Measurements from ENCODE around the gene ALG14.

ALG14 gene

DNA sequence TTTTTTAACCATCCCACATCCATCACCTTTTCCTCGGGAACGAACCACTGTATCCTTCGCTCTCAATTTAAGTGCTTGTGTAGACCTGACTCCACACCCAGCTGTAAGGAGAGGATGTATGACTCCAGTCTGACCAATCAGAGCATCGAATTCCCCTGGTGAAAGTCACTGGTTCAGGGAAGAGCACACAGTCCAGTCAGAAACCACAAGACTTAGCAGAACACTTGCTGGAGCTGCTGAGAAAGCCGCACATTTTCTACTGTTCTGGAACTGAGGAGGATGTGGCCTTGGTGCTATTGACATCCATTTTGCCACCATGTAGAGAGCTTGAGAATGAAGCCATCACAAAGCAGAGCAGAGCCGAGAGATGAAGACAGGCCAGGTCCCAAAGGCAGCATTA is 86.0 kb downstream of the ALG14 start:
- H3K9me3 ChIP-seq (ENCODE audit: control insufficient read depth, insufficient read depth, low read length): no peaks in the 10 kb centered on the region
- no peak overlapping the region for H3K9ac ChIP-seq (ENCODE audit: low read depth, low read length)
- no peaks in the 10 kb centered on the region for H3K4me1 ChIP-seq (ENCODE audit: control insufficient read depth, insufficient read depth, low read length)
- H3K36me3 ChIP-seq (ENCODE audit: control insufficient read depth, insufficient read depth, low read length): no peaks in the 10 kb centered on the region
- H3K4me3 ChIP-seq (ENCODE audit: low read depth, low read length): no peak overlapping the region
- no peaks in the 10 kb centered on the region for H3K27me3 ChIP-seq (ENCODE audit: control insufficient read depth, insufficient read depth, low read length)

DNA sequence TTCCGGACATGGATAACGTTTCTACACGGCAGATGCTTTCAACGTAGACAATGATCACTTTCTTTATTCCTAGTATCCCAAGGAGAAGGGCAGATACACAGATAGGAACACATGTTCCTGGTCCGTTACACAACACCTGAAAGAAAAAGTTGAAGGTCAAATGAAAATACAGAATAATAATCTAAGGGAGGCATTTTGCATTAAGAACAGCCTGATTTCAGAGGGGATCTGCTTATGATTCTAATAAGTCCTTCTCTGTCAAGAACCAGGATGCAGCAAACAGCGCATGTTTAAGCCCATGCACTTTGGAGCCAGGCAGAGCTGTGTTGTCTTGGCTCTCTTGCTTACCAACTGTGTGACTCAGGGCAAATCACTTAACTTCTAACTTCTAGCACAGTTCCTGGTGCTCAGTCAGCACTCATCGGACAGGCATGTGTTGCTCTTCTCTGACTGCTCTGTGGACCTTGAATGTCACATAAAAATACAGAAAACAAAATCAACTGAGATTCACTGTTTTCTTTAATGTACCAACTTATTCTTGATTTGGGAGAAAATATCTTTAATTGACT is 89.5 kb downstream of the ALG14 start:
- no peaks in the 10 kb centered on the region for H3K9me3 ChIP-seq (ENCODE audit: control insufficient read depth, insufficient read depth, low read length)
- no peaks in the 10 kb centered on the region for H3K4me1 ChIP-seq (ENCODE audit: control insufficient read depth, insufficient read depth, low read length)
- H3K36me3 ChIP-seq (ENCODE audit: control insufficient read depth, insufficient read depth, low read length): no peaks in the 10 kb centered on the region
- no peaks in the 10 kb centered on the region for H3K27me3 ChIP-seq (ENCODE audit: control insufficient read depth, insufficient read depth, low read length)
- H3K4me3 ChIP-seq (ENCODE audit: low read depth, low read length): no peak overlapping the region
- no peak overlapping the region for H3K9ac ChIP-seq (ENCODE audit: low read depth, low read length)

DNA sequence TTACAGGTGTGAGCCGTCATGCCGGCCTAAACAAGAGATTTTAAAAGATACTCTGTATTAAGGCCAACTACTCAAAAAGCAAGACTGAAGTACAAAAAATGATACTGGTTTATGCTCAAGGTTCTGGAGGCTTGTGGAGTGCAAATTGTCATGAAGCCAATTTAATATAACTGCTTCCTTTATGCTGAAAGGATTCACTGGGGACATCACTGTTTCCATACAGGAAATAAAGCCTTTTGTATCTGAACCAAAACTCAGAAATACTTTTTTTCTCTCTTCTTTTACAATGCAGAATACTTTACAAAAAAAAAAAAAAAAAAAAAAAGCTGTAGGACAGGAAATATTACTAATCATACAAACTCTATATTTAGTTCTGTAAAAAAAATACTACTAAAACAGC is 90.4 kb downstream of the ALG14 start:
- Histone ChIP-seq H3K4me3 (ENCODE audit: low read depth, low read length) (no peak overlapping the region), H3K9ac (ENCODE audit: low read depth, low read length) (no peak overlapping the region), H3K36me3 (ENCODE audit: control insufficient read depth, insufficient read depth, low read length) (no peaks in the 10 kb centered on the region), H3K4me1 (ENCODE audit: control insufficient read depth, insufficient read depth, low read length) (no peaks in the 10 kb centered on the region), H3K27me3 (ENCODE audit: control insufficient read depth, insufficient read depth, low read length) (no peaks in the 10 kb centered on the region), H3K9me3 (ENCODE audit: control insufficient read depth, insufficient read depth, low read length) (no peaks in the 10 kb centered on the region)

DNA sequence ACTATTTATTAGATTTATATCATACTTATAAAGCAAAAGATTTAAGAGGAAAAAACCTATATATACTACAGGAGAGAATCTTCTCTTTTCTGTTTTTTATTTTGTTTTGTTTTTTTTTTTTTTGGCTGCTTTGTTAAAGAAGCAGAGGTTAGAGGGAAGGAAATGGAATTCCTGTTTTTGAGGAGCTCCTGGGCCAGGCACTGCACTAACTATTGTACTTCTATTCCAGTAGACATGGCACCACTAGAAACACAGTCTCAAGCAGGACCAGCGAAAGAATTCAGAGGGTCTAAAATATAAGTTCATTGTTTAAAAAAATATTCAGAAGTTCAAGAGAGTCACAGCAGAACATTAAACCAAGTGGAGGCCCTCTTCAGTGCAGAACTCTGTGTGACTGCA is 91.2 kb downstream of the ALG14 start:
- Histone ChIP-seq H3K27me3 (ENCODE audit: control insufficient read depth, insufficient read depth, low read length) (no peaks in the 10 kb centered on the region), H3K9me3 (ENCODE audit: control insufficient read depth, insufficient read depth, low read length) (no peaks in the 10 kb centered on the region), H3K9ac (ENCODE audit: low read depth, low read length) (no peak overlapping the region), H3K4me1 (ENCODE audit: control insufficient read depth, insufficient read depth, low read length) (no peaks in the 10 kb centered on the region), H3K4me3 (ENCODE audit: low read depth, low read length) (no peak overlapping the region), H3K36me3 (ENCODE audit: control insufficient read depth, insufficient read depth, low read length) (no peaks in the 10 kb centered on the region)

DNA sequence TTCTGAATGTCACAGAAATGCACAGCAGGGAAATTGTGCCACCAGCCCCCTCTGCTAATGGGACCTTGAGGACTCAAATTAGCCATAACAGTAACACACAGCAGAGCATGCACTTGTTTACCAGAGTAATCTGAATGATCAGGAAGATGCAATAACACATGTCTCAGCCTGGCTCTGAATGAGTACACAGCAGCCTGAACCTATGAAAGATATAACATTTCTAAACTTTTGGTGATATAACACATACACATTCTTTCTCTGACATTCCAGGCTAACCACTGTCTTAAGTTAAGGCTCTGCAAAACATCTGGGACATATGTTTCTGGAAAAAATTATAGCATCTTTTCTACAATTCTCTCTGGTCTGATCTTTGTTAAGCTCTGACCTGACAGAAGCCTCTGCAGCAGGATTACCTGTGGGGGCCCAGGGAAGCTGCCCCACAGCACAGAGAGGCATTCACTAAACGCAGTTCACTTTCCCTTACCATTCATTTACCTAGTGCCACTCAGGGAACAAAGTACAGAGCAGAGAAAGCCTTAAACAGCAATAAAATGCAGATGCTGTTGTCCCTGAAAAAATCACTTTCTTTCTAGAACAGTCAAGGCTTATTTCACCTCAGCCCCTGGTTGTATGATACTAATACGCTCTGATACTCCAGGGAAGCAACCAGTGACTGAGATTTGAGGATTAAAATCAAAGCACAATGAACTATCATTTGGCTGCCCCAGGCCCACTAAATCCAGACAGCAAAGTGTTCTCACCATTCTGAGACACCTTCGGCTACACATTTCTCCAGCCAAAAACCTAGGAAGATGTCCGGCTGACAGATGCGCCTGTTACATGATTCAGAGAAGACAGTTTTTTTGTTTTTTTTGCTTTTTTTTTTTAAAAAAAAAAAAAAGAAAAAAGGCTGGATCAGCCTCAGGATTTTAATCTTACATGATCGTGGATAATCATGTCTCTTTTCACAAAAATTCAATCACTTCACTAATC is 91.9 kb downstream of the ALG14 start:
- Histone ChIP-seq H3K9ac (ENCODE audit: low read depth, low read length) (no peak overlapping the region), H3K9me3 (ENCODE audit: control insufficient read depth, insufficient read depth, low read length) (no peaks in the 10 kb centered on the region), H3K4me1 (ENCODE audit: control insufficient read depth, insufficient read depth, low read length) (no peaks in the 10 kb centered on the region), H3K27me3 (ENCODE audit: control insufficient read depth, insufficient read depth, low read length) (no peaks in the 10 kb centered on the region), H3K36me3 (ENCODE audit: control insufficient read depth, insufficient read depth, low read length) (no peaks in the 10 kb centered on the region), H3K4me3 (ENCODE audit: low read depth, low read length) (no peak overlapping the region)

DNA sequence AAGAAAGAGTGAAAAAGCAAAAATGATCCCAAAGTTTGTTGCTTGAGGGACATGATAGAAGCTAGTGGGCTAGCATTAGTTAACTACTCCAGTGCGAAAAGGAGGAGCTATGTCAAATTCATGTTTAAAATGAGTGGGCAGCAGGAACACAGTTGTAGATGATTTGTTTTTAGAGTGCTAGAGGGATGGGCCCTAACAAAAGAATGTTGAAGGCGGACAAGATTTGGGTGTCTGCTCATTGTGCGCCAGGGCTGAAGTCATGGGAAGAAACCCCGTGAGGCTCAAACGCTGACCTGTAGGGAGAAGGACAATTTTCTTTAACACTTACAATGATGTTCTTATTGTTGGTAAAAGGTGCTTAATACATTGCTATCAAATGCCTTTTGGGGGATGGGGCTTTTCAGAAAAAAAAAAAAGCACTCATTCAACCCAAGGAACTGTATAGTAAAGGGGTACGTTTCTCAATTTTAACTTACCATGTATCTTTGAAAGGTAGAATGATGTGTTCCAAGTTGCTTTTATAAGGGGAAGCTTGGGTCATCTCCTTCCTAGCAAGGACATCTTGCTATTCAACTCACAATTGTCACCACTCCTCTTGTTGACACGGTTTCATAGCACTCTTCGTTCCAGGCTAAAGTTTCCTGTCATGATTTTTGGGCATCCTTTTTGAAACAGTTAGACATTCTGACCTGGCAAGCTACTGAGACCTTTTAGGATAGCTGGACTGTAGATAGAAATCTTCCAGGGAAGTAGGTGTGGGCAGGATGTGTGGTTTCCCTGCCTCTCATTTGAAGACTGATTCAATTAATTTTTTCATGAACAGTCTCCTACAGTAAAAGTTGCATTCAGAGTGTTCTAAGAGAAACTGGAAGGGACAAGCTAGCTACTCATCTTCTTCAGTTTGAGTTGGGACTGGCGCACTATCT is 92.8 kb downstream of the ALG14 start:
- Histone ChIP-seq H3K36me3 (ENCODE audit: control insufficient read depth, insufficient read depth, low read length) (no peaks in the 10 kb centered on the region), H3K4me3 (ENCODE audit: low read depth, low read length) (no peak overlapping the region), H3K4me1 (ENCODE audit: control insufficient read depth, insufficient read depth, low read length) (no peaks in the 10 kb centered on the region), H3K27me3 (ENCODE audit: control insufficient read depth, insufficient read depth, low read length) (no peaks in the 10 kb centered on the region), H3K9ac (ENCODE audit: low read depth, low read length) (no peak overlapping the region), H3K9me3 (ENCODE audit: control insufficient read depth, insufficient read depth, low read length) (no peaks in the 10 kb centered on the region)

DNA sequence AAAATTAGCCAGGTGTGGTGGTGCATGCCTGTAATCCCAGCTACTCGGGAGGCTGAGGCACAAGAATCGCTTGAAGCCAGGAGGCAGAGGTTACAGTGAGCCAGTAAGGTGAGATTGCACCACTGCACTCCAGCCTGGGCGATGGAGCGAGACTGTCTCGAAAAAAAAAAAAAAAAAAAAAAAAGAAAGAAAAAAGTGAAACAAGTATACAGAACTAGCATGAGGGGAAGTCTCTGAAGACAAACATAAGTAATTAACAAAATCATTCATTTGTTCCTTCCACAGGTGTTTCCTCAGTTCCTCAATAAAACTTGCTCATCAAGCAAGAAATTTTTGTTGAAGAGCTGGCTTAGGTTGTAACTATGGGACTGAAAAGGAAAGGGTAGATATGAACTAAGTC is 93.6 kb downstream of the ALG14 start:
- H3K27me3 ChIP-seq (ENCODE audit: control insufficient read depth, insufficient read depth, low read length): no peaks in the 10 kb centered on the region
- H3K36me3 ChIP-seq (ENCODE audit: control insufficient read depth, insufficient read depth, low read length): no peaks in the 10 kb centered on the region
- H3K4me1 ChIP-seq (ENCODE audit: control insufficient read depth, insufficient read depth, low read length): no peaks in the 10 kb centered on the region
- no peaks in the 10 kb centered on the region for H3K9me3 ChIP-seq (ENCODE audit: control insufficient read depth, insufficient read depth, low read length)
- no peak overlapping the region for H3K4me3 ChIP-seq (ENCODE audit: low read depth, low read length)
- no peak overlapping the region for H3K9ac ChIP-seq (ENCODE audit: low read depth, low read length)

DNA sequence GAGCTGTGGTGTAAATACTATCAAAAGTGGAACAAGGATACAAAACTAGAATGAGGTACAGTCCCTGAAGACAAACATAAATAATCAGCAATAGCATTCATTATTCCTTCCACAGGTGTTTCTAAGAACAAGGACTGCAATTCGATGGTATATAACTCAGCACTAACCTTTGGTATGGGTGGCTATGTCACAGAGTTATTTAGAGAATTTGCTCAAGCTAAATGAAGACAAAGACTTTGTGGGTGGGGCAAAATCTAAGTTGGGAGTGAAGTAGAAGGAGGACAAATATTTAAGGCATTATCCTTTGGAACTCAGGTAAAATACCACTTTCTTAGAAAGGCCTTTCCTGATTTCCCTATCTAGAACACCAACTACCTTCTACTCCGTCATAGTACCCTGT is 94.3 kb downstream of the ALG14 start:
- no peak overlapping the region for H3K4me3 ChIP-seq (ENCODE audit: low read depth, low read length)
- H3K9ac ChIP-seq (ENCODE audit: low read depth, low read length): no peak overlapping the region
- no peaks in the 10 kb centered on the region for H3K4me1 ChIP-seq (ENCODE audit: control insufficient read depth, insufficient read depth, low read length)
- H3K9me3 ChIP-seq (ENCODE audit: control insufficient read depth, insufficient read depth, low read length): no peaks in the 10 kb centered on the region
- H3K36me3 ChIP-seq (ENCODE audit: control insufficient read depth, insufficient read depth, low read length): no peaks in the 10 kb centered on the region
- no peaks in the 10 kb centered on the region for H3K27me3 ChIP-seq (ENCODE audit: control insufficient read depth, insufficient read depth, low read length)

DNA sequence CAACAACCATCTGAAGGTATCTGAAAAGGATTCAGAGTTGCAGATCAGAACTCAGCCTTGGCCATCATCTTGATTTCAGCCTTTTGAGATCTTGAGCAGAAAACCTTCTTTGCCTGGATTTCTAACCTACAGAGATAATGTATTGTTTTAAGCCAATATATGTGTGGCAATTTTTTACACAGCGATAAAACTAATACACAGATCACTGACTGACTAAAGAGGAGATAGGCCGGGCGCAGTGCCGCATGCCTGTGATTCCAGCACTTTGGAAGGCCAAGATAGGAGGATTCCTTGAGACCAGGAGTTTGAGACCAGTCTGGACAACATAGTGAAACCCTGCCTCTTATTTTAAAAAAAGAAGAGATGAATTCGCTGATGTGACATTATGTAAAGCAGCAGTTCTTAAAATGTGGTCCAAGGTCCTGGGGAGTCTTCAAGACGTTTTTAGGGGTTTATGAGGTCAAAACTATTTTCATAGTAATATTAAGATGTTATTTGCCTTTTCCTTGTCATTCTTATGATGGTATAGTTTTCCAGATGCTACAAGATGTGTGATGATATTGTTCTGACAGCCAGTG is 95.7 kb downstream of the ALG14 start:
- Histone ChIP-seq H3K36me3 (ENCODE audit: control insufficient read depth, insufficient read depth, low read length) (no peaks in the 10 kb centered on the region), H3K4me1 (ENCODE audit: control insufficient read depth, insufficient read depth, low read length) (no peaks in the 10 kb centered on the region), H3K9ac (ENCODE audit: low read depth, low read length) (no peak overlapping the region), H3K9me3 (ENCODE audit: control insufficient read depth, insufficient read depth, low read length) (no peaks in the 10 kb centered on the region), H3K4me3 (ENCODE audit: low read depth, low read length) (no peak overlapping the region), H3K27me3 (ENCODE audit: control insufficient read depth, insufficient read depth, low read length) (no peaks in the 10 kb centered on the region)

DNA sequence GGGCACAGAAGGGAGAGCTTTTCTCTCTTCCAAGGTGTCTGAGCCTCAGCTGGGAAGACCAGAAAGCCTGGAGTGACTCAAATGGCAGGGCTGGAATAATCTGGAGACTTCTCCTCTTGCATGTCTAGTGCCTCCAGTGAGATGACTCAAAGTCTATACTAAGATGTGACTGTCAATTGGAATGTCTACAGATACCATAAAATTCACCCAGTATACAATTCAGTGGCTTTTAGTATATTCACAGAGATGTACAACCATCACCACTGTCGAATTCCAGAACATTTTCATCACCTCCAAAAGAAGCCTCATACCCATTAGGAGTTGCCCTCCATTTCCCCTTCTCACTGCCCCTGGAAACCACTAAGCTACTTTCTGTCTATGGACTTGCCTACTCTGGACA is 97.9 kb downstream of the ALG14 start:
- no peak overlapping the region for H3K4me3 ChIP-seq (ENCODE audit: low read depth, low read length)
- H3K27me3 ChIP-seq (ENCODE audit: control insufficient read depth, insufficient read depth, low read length): no peaks in the 10 kb centered on the region
- H3K9ac ChIP-seq (ENCODE audit: low read depth, low read length): no peak overlapping the region
- peaks cover 2% of the 10 kb centered on the region for H3K4me1 ChIP-seq (ENCODE audit: control insufficient read depth, insufficient read depth, low read length)
- no peaks in the 10 kb centered on the region for H3K36me3 ChIP-seq (ENCODE audit: control insufficient read depth, insufficient read depth, low read length)
- no peaks in the 10 kb centered on the region for H3K9me3 ChIP-seq (ENCODE audit: control insufficient read depth, insufficient read depth, low read length)

DNA sequence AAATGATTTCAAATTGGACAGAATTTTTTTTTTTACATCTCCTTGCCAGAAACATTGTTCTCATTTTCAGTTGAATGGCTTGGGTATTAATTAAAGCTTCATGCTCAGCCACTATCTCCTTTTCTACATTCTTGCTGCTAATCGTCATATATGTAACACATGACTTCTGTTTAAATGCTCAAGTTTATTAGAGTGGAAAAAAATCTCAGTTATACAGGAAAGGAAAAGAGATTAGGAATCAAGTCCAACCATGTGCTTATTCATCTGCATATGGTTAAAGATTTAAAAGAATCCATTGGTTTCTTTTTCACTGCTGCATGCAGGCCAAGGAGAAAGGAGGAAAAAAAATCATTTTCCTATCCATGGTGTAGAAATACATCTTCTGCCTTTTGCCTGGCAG is 98.5 kb downstream of the ALG14 start:
- H3K36me3 ChIP-seq (ENCODE audit: control insufficient read depth, insufficient read depth, low read length): no peaks in the 10 kb centered on the region
- H3K9ac ChIP-seq (ENCODE audit: low read depth, low read length): no peak overlapping the region
- no peak overlapping the region for H3K4me3 ChIP-seq (ENCODE audit: low read depth, low read length)
- no peaks in the 10 kb centered on the region for H3K27me3 ChIP-seq (ENCODE audit: control insufficient read depth, insufficient read depth, low read length)
- H3K4me1 ChIP-seq (ENCODE audit: control insufficient read depth, insufficient read depth, low read length): peaks cover 2% of the 10 kb centered on the region
- H3K9me3 ChIP-seq (ENCODE audit: control insufficient read depth, insufficient read depth, low read length): no peaks in the 10 kb centered on the region
